Esophagus muscularis mucosa (tissue), 4 donors: ENCODE data around the gene TSPAN31. TPM values are rescaled to one million over a fixed set of nuclear protein-coding genes. Genes with fewer than 3 reads are reported as not detected.
"Not testable (repeated sequence)": the region's sequence is repeated elsewhere in the genome, so short reads cannot be mapped to it uniquely, and the experiment has no call there.

Experiments
- DNase-seq: peaks from one replicate; pipeline ENCODE4 v3.0.0-alpha.2; 2017; ENCODE audit errors: extremely low spot score
- H3K27ac ChIP-seq, 4 donors: fragments of 200-600 bp; sonication (generic); replicated peaks in 1 of 4; 1 replicate in 3 of 4; 2 replicates in 1 of 4; pipeline ENCODE4 v1.5.1; 2016 to 2019; ENCODE audit warnings: mild to moderate bottlenecking in 1 of 4
- H3K27me3 ChIP-seq, 4 donors: fragments of 200-600 bp; sonication (generic); one replicate each; pipeline versions ENCODE4 v1.5.1 to v1.6.0; 2016 to 2019
- H3K36me3 ChIP-seq, 4 donors: fragments of 200-600 bp; sonication (generic); one replicate each; pipeline ENCODE4 v1.5.1; 2016 to 2019
- H3K4me1 ChIP-seq, 4 donors: fragments of 200-600 bp; sonication (generic); one replicate each; pipeline ENCODE4 v1.5.1; 2016 to 2019
- H3K4me3 ChIP-seq, 4 donors: fragments of 200-600 bp; sonication (generic); 1 replicate in 2 of 4; 2 replicates in 2 of 4; pipeline ENCODE4 v1.5.1; 2016 to 2019; ENCODE audit warnings: mild to moderate bottlenecking in 4 of 4, moderate library complexity in 1 of 4
- H3K9me3 ChIP-seq, 4 donors: fragments of 200-600 bp; sonication (generic); 1 replicate in 3 of 4; 2 replicates in 1 of 4; pipeline ENCODE4 v1.5.1; 2016 to 2019
- EP300 ChIP-seq: sonication (generic); formaldehyde crosslinking; IDR thresholded peaks from one replicate; pipeline ENCODE4 v1.6.1; 2017; ENCODE audit warnings: antibody characterized with exemption
- POLR2A ChIP-seq: fragments of 450-650 bp; IDR thresholded peaks from one replicate; pipeline ENCODE4 v1.6.1; 2017; ENCODE audit warnings: antibody characterized with exemption, moderate library complexity, mild to moderate bottlenecking, low read depth
- POLR2AphosphoS5 ChIP-seq, 2 donors: sonication (generic); formaldehyde crosslinking; IDR thresholded peaks; one replicate each; pipeline ENCODE4 v1.6.1; 2017; ENCODE audit warnings: antibody characterized with exemption in 2 of 2
- WGBS: methylation state at CpG from one replicate; pipeline ENCODE4 v1.1.5; 2018; 5-methylcytosine and 5-hydroxymethylcytosine counted together
- intact Hi-C: fragments of 100-400 bp; cut with DNase I; formaldehyde crosslinking; loops from one replicate; pipeline ENCODE4 v1.15.1; 2023
- total RNA-seq, 4 donors: library from RNA; depleted of rRNA; stranded (reverse); fragments of >200 nt; gene quantifications; one replicate each; pipeline versions ENCODE4 v1.1.0 to v1.2.1, GENCODE V29; 2016
- TF ChIP-seq, protein P1 (sequence below), 3 experiments: fragments of 200-600 bp in 2 of 3; fragments of 450-650 bp in 1 of 3; sonication (generic) in 2 of 3; IDR thresholded peaks; one replicate each; pipeline ENCODE4 v1.5.1; 2017 to 2019; ENCODE audit warnings: antibody characterized with exemption in 3 of 3, mild to moderate bottlenecking in 2 of 3, moderate library complexity in 1 of 3

TSPAN31 gene
- total RNA-seq, 4 donors from 2014 or later: 34.3 to 45.1 (median 42.1) TPM

GRCh38 chr12:57700317-57700716 is 44.5 kb upstream of the TSPAN31 start:
- H3K27ac ChIP-seq: no peak overlapping the region
- no peak overlapping the region for H3K4me3 ChIP-seq
- H3K27me3 ChIP-seq: no peaks in the 10 kb centered on the region
- H3K36me3 ChIP-seq: peaks cover 25 to 88% (median 60%) of the 10 kb centered on the region in 4 donors
- no peak for DNase-seq
- intact Hi-C loops: no loop called here
- H3K9me3 ChIP-seq: peaks cover 0 to 7% (median 3%) of the 10 kb centered on the region in 4 donors
- H3K4me1 ChIP-seq: peaks cover 0 to 6% (median 3%) of the 10 kb centered on the region in 4 donors
- WGBS: 91% methylated on average over 2 of the region's 2 CpGs
- TF ChIP-seq, protein P1, sequence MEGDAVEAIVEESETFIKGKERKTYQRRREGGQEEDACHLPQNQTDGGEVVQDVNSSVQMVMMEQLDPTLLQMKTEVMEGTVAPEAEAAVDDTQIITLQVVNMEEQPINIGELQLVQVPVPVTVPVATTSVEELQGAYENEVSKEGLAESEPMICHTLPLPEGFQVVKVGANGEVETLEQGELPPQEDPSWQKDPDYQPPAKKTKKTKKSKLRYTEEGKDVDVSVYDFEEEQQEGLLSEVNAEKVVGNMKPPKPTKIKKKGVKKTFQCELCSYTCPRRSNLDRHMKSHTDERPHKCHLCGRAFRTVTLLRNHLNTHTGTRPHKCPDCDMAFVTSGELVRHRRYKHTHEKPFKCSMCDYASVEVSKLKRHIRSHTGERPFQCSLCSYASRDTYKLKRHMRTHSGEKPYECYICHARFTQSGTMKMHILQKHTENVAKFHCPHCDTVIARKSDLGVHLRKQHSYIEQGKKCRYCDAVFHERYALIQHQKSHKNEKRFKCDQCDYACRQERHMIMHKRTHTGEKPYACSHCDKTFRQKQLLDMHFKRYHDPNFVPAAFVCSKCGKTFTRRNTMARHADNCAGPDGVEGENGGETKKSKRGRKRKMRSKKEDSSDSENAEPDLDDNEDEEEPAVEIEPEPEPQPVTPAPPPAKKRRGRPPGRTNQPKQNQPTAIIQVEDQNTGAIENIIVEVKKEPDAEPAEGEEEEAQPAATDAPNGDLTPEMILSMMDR (IDR thresholded peaks at IDR 0.05): no peak
- TF ChIP-seq POLR2AphosphoS5 (IDR thresholded peaks at IDR 0.05) (no peak), EP300 (no peak), POLR2A (no peak)

DNA sequence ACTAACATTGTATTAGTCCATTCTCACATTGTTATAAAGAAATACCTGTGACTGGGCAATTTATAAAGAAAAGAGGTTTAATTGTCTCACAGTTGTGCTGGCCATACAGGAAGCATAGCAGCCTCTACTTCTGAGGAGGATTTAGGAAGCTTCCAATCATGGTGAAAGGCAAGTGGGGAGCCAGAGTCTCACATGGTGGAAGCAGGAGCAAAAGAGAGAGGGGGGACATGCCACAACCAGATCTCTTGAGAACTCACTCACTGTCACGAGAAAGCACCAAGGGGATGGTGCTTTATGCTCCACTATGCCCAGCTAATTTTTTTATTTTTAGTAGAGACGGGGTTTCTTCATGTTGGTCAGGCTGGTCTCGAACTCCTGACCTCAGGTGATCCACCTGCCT is 37.6 kb upstream of the TSPAN31 start:
- Histone ChIP-seq H3K27me3 (no peaks in the 10 kb centered on the region), H3K36me3 (peaks cover 18 to 81% (median 39%) of the 10 kb centered on the region in 4 donors), H3K4me3 (no peak overlapping the region), H3K9me3 (peaks cover 0 to 7% (median 3%) of the 10 kb centered on the region in 4 donors), H3K4me1 (no peaks in the 10 kb centered on the region), H3K27ac (no peak overlapping the region)
- intact Hi-C loops: no loop called here
- no peak for TF ChIP-seq POLR2AphosphoS5 (IDR thresholded peaks at IDR 0.05)
- TF ChIP-seq EP300: no peak
- TF ChIP-seq POLR2A: no peak
- TF ChIP-seq, protein P1 (IDR thresholded peaks at IDR 0.05): no peak
- 79% methylated on average over 3 of the region's 3 CpGs for WGBS
- DNase-seq: no peak

GRCh38 chr12:57708296-57708695 is 36.5 kb upstream of the TSPAN31 start:
- DNase-seq: no peak
- Histone ChIP-seq H3K9me3 (peaks cover 0 to 7% (median 3%) of the 10 kb centered on the region in 4 donors), H3K27ac (no peak overlapping the region), H3K4me1 (no peaks in the 10 kb centered on the region), H3K4me3 (no peak overlapping the region), H3K27me3 (no peaks in the 10 kb centered on the region), H3K36me3 (peaks cover 10 to 80% (median 34%) of the 10 kb centered on the region in 4 donors)
- intact Hi-C loops: no loop called here
- TF ChIP-seq EP300 (no peak), POLR2A (no peak), POLR2AphosphoS5 (IDR thresholded peaks at IDR 0.05) (no peak)
- TF ChIP-seq, protein P1 (IDR thresholded peaks at IDR 0.05): no peak
- 94% methylated on average over 2 of the region's 2 CpGs for WGBS

DNA sequence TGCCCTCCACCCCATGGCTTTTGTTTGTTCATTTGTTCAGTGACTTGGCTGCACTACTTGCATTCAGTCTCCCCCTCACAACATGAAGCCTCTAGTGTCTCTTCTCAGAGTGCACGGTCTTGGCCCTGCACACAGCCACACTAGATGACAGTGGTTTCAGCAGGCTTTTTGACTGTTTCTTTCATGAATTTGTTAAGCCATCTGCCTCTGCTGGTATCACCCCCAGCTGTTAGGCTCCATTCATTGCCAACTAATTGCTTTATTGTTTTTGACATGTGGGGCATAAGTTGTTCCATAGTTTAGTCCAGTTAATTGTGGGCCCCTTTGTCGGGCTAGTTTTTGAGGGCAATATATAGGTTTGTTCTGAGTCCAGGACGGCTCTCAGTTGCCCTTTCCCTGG is 32.1 kb upstream of the TSPAN31 start:
- Histone ChIP-seq H3K27me3 (no peaks in the 10 kb centered on the region), H3K36me3 (peaks cover 24 to 79% (median 44%) of the 10 kb centered on the region in 4 donors), H3K9me3 (no peaks in the 10 kb centered on the region), H3K4me3 (no peak overlapping the region), H3K27ac (no peak overlapping the region), H3K4me1 (no peaks in the 10 kb centered on the region)
- WGBS: 98% methylated on average over 3 of the region's 3 CpGs
- peak; percentile 47 for DNase-seq
- intact Hi-C loops: no loop called here
- TF ChIP-seq EP300 (no peak), POLR2A (no peak)
- TF ChIP-seq, protein P1 (IDR thresholded peaks at IDR 0.05): no peak

DNA sequence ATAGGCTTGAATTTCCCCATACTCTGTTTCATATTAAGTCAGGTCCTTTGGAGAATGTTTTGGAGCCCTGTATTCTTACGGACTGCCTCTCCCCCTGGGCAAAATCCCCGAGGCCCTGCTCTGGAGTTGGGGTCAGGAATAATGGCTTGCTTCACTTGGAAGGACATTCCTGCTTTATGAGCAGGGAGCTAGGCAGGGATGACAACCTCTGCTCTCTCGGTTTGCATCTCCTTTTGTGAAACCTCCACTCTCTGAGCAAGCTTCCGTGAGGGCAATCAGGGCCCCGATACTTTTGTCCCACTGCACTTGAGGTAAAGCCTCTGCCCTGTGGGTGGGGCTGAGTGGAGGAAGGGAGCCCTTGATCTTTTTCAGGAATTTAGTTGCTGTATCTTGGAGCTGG is 31.6 kb upstream of the TSPAN31 start:
- peaks cover 26 to 79% (median 46%) of the 10 kb centered on the region in 4 donors for H3K36me3 ChIP-seq
- no peak overlapping the region for H3K4me3 ChIP-seq
- H3K27me3 ChIP-seq: no peaks in the 10 kb centered on the region
- no peak overlapping the region for H3K27ac ChIP-seq
- intact Hi-C loops: no loop called here
- H3K9me3 ChIP-seq: no peaks in the 10 kb centered on the region
- no peaks in the 10 kb centered on the region for H3K4me1 ChIP-seq
- no peak for TF ChIP-seq POLR2AphosphoS5 (IDR thresholded peaks at IDR 0.05)
- no peak for TF ChIP-seq POLR2A
- TF ChIP-seq, protein P1 (IDR thresholded peaks at IDR 0.05): no peak
- TF ChIP-seq EP300: no peak
- 97% methylated on average over 4 of the region's 5 CpGs for WGBS
- peak; percentile 17 for DNase-seq

DNA sequence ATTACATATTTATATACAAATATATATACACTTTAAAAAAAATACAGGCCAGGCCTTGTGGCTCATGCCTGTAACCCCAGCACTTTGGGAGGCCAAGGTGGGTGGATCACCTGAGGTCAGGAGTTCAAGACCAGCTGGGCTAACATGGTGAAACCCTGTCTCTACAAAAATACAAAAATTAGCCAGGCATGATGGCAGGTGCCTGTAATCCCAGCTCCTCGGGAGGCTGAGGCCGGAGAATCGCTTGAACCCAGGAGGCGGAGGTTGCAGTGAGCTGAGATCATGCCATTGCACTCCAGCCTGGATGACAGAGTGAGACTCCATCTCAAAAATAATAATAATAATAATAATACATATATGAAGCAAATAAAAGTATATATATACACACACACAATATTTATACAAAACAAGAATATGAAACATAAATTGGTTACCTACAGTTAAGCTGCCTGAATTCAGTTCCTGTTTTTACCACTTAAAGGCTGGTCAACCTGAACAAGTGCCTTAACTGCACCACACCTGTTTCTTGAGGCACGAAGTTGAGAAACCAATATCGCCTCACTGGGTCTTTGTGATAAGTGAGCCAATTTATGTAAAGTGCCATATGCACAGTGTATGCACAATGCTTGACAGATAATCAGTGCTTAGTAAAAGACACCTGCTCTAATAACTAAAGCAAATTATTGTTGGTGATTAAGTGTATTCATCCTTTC is 29.6 kb upstream of the TSPAN31 start:
- 99% methylated on average over 6 of the region's 6 CpGs for WGBS
- H3K27me3 ChIP-seq, H3K4me3 ChIP-seq, H3K4me1 ChIP-seq, H3K9me3 ChIP-seq, DNase-seq, intact Hi-C loops, H3K27ac ChIP-seq: not testable (repeated sequence)
- peaks cover 44 to 86% (median 63%) of the 10 kb centered on the region in 4 donors for H3K36me3 ChIP-seq
